ENCODE results near the gene PTPN4. TPM values are rescaled to one million over a fixed set of nuclear protein-coding genes. Genes with fewer than 3 reads are reported as not detected.
"Not testable (repeated sequence)": the region's sequence is repeated elsewhere in the genome, so short reads cannot be mapped to it uniquely, and the experiment has no call there.

Gene PTPN4
- total and polyA plus RNA-seq, 2 of the 13 experiments (the other 11 are each of a cell fraction or from before 2014, with no cell fraction given), result 20.3 to 34.6 TPM

GRCh38 chr2:119803101-119803500, 43.4 kb downstream of the PTPN4 start (continued):
- no peak for TF ChIP-seq FOXO4 (CRISPR knock-in tag; conservative IDR thresholded peaks at IDR 0.05)
- no peak for TF ChIP-seq ZNF253 (CRISPR knock-in tag; IDR thresholded peaks at IDR 0.05; ENCODE audit: borderline replicate concordance)
- no peak for TF ChIP-seq IRX3 (CRISPR knock-in tag; IDR thresholded peaks at IDR 0.05; ENCODE audit: borderline replicate concordance, low read depth)
- TF ChIP-seq ZBTB8A (CRISPR knock-in tag; IDR thresholded peaks at IDR 0.05; ENCODE audit: borderline replicate concordance, low read depth), result no peak

GRCh38 chr2:119804409-119804808, 44.7 kb downstream of the PTPN4 start:
- H3K36me3 ChIP-seq (replicated peaks in 1 of 2; ENCODE audit: control insufficient read depth in 1 of 2, insufficient read depth in 2 of 2, low read length in 2 of 2); H3K9ac ChIP-seq (ENCODE audit: insufficient read depth, low read depth, low read length); in situ Hi-C loops (cut with HindIII; ENCODE audit: extremely low pct_ligation_motif_present, low pct_unique_long_range_greater_than_20kb); POLR2A ChIA-PET; H3K4me3 ChIP-seq (replicated peaks in 1 of 3; ENCODE audit: insufficient read depth in 1 of 3, low read depth in 2 of 3, low read length in 3 of 3); H3K9me3 ChIP-seq (ENCODE audit: low read length); H3K27me3 ChIP-seq (ENCODE audit: control insufficient read depth in 1 of 2, insufficient read depth in 2 of 2, low read length in 2 of 2); FAIRE-seq; H3K27ac ChIP-seq (ENCODE audit: extremely low read length, insufficient read depth, low read length); H2AFZ ChIP-seq (ENCODE audit: low read length); H3K4me2 ChIP-seq (ENCODE audit: low read depth, low read length); intact Hi-C loops (cut with micrococcal nuclease; ENCODE audit: unreplicated experiment); CTCF ChIA-PET (ENCODE audit: low intra/inter-chr PET ratio, low total read pairs); DNase-seq (ENCODE audit: low spot score); H3K4me1 ChIP-seq (ENCODE audit: insufficient read depth, low read length); BruUV-seq (replicated peaks); ATAC-seq: not testable (repeated sequence)
- peaks cover 41% of the 10 kb centered on the region for H3K79me2 ChIP-seq (ENCODE audit: insufficient read depth, low read length)
- peaks cover 14% of the 10 kb centered on the region for H4K20me1 ChIP-seq (ENCODE audit: insufficient read depth, low read length)
- 97% methylated on average over 6 of the region's 6 CpGs for WGBS (ENCODE audit: low lambda C conversion rate)

GRCh38 chr2:119808516-119809147, 48.9 kb downstream of the PTPN4 start:
- ATAC-seq (no peak), FAIRE-seq (no peak), DNase-seq (ENCODE audit: low spot score) (no peak)
- in situ Hi-C loops (cut with HindIII; ENCODE audit: extremely low pct_ligation_motif_present, low pct_unique_long_range_greater_than_20kb), result no loop called here
- POLR2A ChIA-PET, result no interaction called here
- H3K27me3 ChIP-seq (ENCODE audit: control insufficient read depth in 1 of 2, insufficient read depth in 2 of 2, low read length in 2 of 2), result no peaks in the 10 kb centered on the region; a peak in 1 of 5 replicates
- no peaks in the 10 kb centered on the region for H3K9me3 ChIP-seq (ENCODE audit: low read length)
- H3K4me1 ChIP-seq (ENCODE audit: insufficient read depth, low read length), result peaks cover 12% of the 10 kb centered on the region
- intact Hi-C loops (cut with micrococcal nuclease; ENCODE audit: unreplicated experiment), result no loop called here
- 68% methylated on average over 3 of the region's 3 CpGs for WGBS (ENCODE audit: low lambda C conversion rate)
- H3K9ac ChIP-seq (ENCODE audit: insufficient read depth, low read depth, low read length), result no peak overlapping the region
- BruUV-seq (replicated peaks), result no TSS peak
- H2AFZ ChIP-seq (ENCODE audit: low read length), result no peak overlapping the region
- TF ChIP-seq TCF7 (IDR thresholded peaks at IDR 0.05; ENCODE audit: low read depth) (no peak), ZSCAN25 (CRISPR knock-in tag; IDR thresholded peaks at IDR 0.05) (no peak), MAFK (conservative IDR thresholded peaks at IDR 0.05 in 1 of 2, IDR thresholded peaks at IDR 0.05 in 1 of 2; ENCODE audit: low read length in 2 of 2) (peak in 1 of 2 experiments; percentile 43; a peak in 1 of 4 replicates), THAP8 (CRISPR knock-in tag; IDR thresholded peaks at IDR 0.05; ENCODE audit: borderline replicate concordance) (no peak)
- H3K4me2 ChIP-seq (ENCODE audit: low read depth, low read length), result no peak overlapping the region
- H3K27ac ChIP-seq (ENCODE audit: extremely low read length, insufficient read depth, low read length), result no peak overlapping the region
- H4K20me1 ChIP-seq (ENCODE audit: insufficient read depth, low read length), result peaks cover 12% of the 10 kb centered on the region; the same call in 1 of the 2 replicates
- H3K36me3 ChIP-seq (replicated peaks in 1 of 2; ENCODE audit: control insufficient read depth in 1 of 2, insufficient read depth in 2 of 2, low read length in 2 of 2), result peaks cover 0 to 11% of the 10 kb centered on the region in 2 experiments; a peak in 3 of 5 replicates
- CTCF ChIA-PET (ENCODE audit: low intra/inter-chr PET ratio, low total read pairs), result no interaction called here
- peaks cover 12% of the 10 kb centered on the region for H3K79me2 ChIP-seq (ENCODE audit: insufficient read depth, low read length)
- H3K4me3 ChIP-seq (replicated peaks in 1 of 3; ENCODE audit: insufficient read depth in 1 of 3, low read depth in 2 of 3, low read length in 3 of 3), result no peak overlapping the region

Measured in HepG2 (cell line).